Sigmoid colon (tissue), 4 donors: ENCODE measurements around the gene MRPL12.

ENCODE experiments used
- POLR2A ChIP-seq, 2 donors: fragments of 450-650 bp; IDR thresholded peaks; one replicate each; pipeline ENCODE4 v1.6.1; 2016; ENCODE audit warnings: antibody characterized with exemption in 2 of 2, mild to moderate bottlenecking in 2 of 2, moderate library complexity in 2 of 2
- POLR2AphosphoS5 ChIP-seq, 4 donors: sonication (generic); formaldehyde crosslinking; IDR thresholded peaks; one replicate each; pipeline ENCODE4 v1.6.1; 2017; ENCODE audit warnings: antibody characterized with exemption in 4 of 4

DNA sequence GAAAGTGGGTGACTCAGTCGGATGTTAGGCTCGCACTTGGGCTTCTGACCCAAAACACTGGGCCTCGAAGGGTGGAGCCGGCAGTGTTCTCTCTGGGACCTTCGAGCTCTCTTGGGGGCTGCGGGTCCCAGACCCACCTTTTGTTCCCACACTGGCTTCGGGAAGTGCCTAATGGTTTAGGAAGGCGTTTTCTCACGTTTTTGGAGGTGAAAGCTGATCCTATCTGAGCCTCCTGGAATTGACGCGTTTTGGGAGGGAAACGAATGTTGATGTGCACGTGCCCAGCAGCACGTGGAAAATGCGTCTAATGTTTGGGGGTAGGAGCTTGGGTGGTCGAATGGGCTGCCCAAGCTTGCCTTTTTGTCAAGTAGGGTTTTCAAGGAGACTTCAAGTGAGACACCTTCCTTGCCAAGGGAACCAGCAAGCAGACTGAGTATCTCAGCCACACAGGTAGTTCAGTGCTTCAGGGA lies 18.7 kb upstream of the MRPL12 start:
- TF ChIP-seq POLR2A (IDR thresholded peaks at IDR 0.05) (no peak), POLR2AphosphoS5 (IDR thresholded peaks at IDR 0.05) (no peak)
